Measurements from ENCODE around the gene RACK1. TPM values are rescaled to one million over a fixed set of nuclear protein-coding genes. Genes with fewer than 3 reads are reported as not detected.

RACK1 gene
- polyA plus RNA-seq, 1 of the 3 experiments (the other 2 are of a cell fraction): 4,715 TPM

- Histone ChIP-seq H3K9ac (peak overlapping the region; percentile 74; the same call in 1 of the 2 replicates), H3K4me2 (peak overlapping the region; percentile 94), H3K4me1 (ENCODE audit: control insufficient read depth in 1 of 2, insufficient read depth in 2 of 2, low read depth in 1 of 2, low read length in 1 of 2) (peaks cover 0 to 18% of the 10 kb centered on the region in 2 experiments; a peak in 1 of 4 replicates), H3K79me2 (ENCODE audit: insufficient read depth) (peaks cover 6% of the 10 kb centered on the region; the same call in 1 of the 2 replicates), H3F3A (replicated peaks; ENCODE audit: insufficient read depth) (peaks cover 21% of the 10 kb centered on the region), H3K27ac (ENCODE audit: low read depth in 2 of 2, low read length in 1 of 2) (peak overlapping the region in 1 of 2 experiments; percentile 77; a peak in 1 of 4 replicates), H4K20me1 (ENCODE audit: insufficient read depth) (no peaks in the 10 kb centered on the region), H3K27me3 (ENCODE audit: insufficient read depth) (no peaks in the 10 kb centered on the region), H3K9me2 (no peaks in the 10 kb centered on the region), H3K36me3 (replicated peaks in 1 of 2; ENCODE audit: control insufficient read depth in 1 of 2, insufficient read depth in 2 of 2, low read length in 1 of 2) (no peaks in the 10 kb centered on the region), H3K4me3 (ENCODE audit: low read depth in 2 of 2, low read length in 1 of 2) (peak overlapping the region; percentile 91 to 98), H2AFZ (ENCODE audit: low read depth) (peak overlapping the region; percentile 94), H3K9me3 (no peaks in the 10 kb centered on the region)
- POLR2A ChIA-PET: interaction anchor here (1.1 to 2.6 kb wide), 3 partner anchors 17 to 55 kb away, joined by 3 to 11 read pairs (median 6); no protein-coding TSS in a partner anchor
- under 1% methylated on average over 15 of the region's 52 CpGs for WGBS (ENCODE audit: low lambda C conversion rate)
- no peak for TF ChIP-seq JUND (IDR thresholded peaks at IDR 0.05)
- no peak for TF ChIP-seq TAF1 (IDR thresholded peaks at IDR 0.05; ENCODE audit: borderline replicate concordance, low read depth, low read length)
- no peak for TF ChIP-seq GATA2 (CRISPR knock-in tag; IDR thresholded peaks at IDR 0.05)
- no peak for TF ChIP-seq FOSL2 (IDR thresholded peaks at IDR 0.05; ENCODE audit: borderline replicate concordance, low read depth)
- TF ChIP-seq RCOR1 (IDR thresholded peaks at IDR 0.05; ENCODE audit: low read length): no peak
- TF ChIP-seq YY1 (IDR thresholded peaks at IDR 0.05; ENCODE audit: low read depth): no peak
- no peak for TF ChIP-seq IRF3 (IDR thresholded peaks at IDR 0.05; ENCODE audit: low read depth, low read length)
- no peak for TF ChIP-seq RFX5 (IDR thresholded peaks at IDR 0.05; ENCODE audit: low read length)
- TF ChIP-seq NFIC (IDR thresholded peaks at IDR 0.05; ENCODE audit: borderline replicate concordance): no peak
- no peak for TF ChIP-seq FOXJ3 (CRISPR knock-in tag; IDR thresholded peaks at IDR 0.05)
- no peak for TF ChIP-seq MAX (IDR thresholded peaks at IDR 0.05; ENCODE audit: low read depth)
- CTCF ChIA-PET: interaction anchor here (0.6 to 7.4 kb wide), 7 partner anchors 9 to 71 kb away, joined by 4 to 72 read pairs (median 5); partner anchors contain the start of genes TRIM41, TRIM52 and TRIM7
- DNase-seq: no peak
Observed at GRCh38 chr5:181189962-181190710, 53.6 kb downstream of the RACK1 start.

- POLR2A ChIA-PET: interaction anchor here (1.1 to 2.6 kb wide), 3 partner anchors 18 to 55 kb away, joined by 3 to 11 read pairs (median 6); no protein-coding TSS in a partner anchor
- DNase-seq: no peak
- H3F3A ChIP-seq (replicated peaks; ENCODE audit: insufficient read depth): peaks cover 22% of the 10 kb centered on the region
- peak overlapping the region; percentile 94 for H2AFZ ChIP-seq (ENCODE audit: low read depth)
- TF ChIP-seq YY1 (IDR thresholded peaks at IDR 0.05; ENCODE audit: low read depth) (0 out of 2 replicates have a peak, but pooled peaks have one; percentile 27), TCF12 (IDR thresholded peaks at IDR 0.05) (no peak), MXI1 (IDR thresholded peaks at IDR 0.05; ENCODE audit: low read depth, low read length) (0 out of 2 replicates have a peak, but pooled peaks have one; percentile 49), RFX5 (IDR thresholded peaks at IDR 0.05; ENCODE audit: low read length) (no peak)
- peak overlapping the region; percentile 91 to 98 for H3K4me3 ChIP-seq (ENCODE audit: low read depth in 2 of 2, low read length in 1 of 2)
- no peaks in the 10 kb centered on the region for H3K9me2 ChIP-seq
- H3K4me2 ChIP-seq: peak overlapping the region; percentile 94
- 1% methylated on average over 18 of the region's 41 CpGs for WGBS (ENCODE audit: low lambda C conversion rate)
- peak overlapping the region; percentile 74 for H3K9ac ChIP-seq
- H3K79me2 ChIP-seq (ENCODE audit: insufficient read depth): peaks cover 6% of the 10 kb centered on the region; the same call in 1 of the 2 replicates
- H3K27me3 ChIP-seq (ENCODE audit: insufficient read depth): no peaks in the 10 kb centered on the region
- CTCF ChIA-PET: interaction anchor here (0.9 to 7.4 kb wide), 9 partner anchors 12 to 72 kb away, joined by 3 to 72 read pairs (median 5); partner anchors contain the start of genes TRIM41, TRIM52 and TRIM7
- H3K4me1 ChIP-seq (ENCODE audit: control insufficient read depth in 1 of 2, insufficient read depth in 2 of 2, low read depth in 1 of 2, low read length in 1 of 2): peaks cover 0 to 11% of the 10 kb centered on the region in 2 experiments; a peak in 1 of 4 replicates
- no peaks in the 10 kb centered on the region for H4K20me1 ChIP-seq (ENCODE audit: insufficient read depth)
- H3K9me3 ChIP-seq: no peaks in the 10 kb centered on the region
- H3K27ac ChIP-seq (ENCODE audit: low read depth in 2 of 2, low read length in 1 of 2): peak overlapping the region; percentile 34 to 77; a peak in 3 of 4 replicates
- no peaks in the 10 kb centered on the region for H3K36me3 ChIP-seq (replicated peaks in 1 of 2; ENCODE audit: control insufficient read depth in 1 of 2, insufficient read depth in 2 of 2, low read length in 1 of 2)
Observed at GRCh38 chr5:181189363-181189961, 54.2 kb downstream of the RACK1 start.
